Measurements from ENCODE around the gene CDC42EP2.

CDC42EP2 gene

DNA sequence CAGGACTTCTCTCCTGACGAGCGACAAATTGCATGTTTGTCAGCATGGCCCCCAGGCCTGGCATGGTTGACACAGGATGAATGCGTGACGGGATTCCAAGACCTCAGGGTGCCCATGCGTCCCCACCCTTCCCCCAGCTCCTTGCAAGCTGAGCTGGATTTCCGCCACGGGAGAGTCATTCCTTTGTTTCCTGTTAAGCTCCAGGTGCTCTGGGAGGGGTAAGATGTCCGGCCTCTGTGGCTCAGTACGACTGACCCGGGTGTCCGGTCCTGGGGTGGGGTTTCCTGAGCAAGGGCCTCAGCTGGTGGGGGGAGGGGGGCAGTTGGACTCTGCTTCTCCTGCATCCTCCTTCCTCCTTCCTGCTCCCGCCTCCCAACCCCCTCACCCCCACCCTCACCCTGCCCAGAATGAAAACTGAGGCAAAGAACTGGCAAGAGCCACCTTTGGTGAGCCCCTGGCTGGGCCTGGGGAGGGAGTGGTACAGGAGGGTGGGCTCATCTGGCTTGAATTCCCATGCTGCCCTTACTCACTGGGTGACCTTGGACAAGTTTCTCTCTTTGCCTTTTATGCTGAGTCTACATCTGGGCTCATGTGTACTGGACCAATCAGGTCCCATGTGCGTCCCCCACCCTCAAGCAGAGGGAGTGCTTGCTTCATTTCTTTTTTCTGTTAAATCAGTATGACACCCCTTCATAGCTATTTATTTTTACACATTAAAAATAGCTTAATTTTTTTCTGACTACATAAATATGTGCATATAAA lies 2.5 kb downstream of the CDC42EP2 start:
- TF ChIP-seq, protein P1, sequence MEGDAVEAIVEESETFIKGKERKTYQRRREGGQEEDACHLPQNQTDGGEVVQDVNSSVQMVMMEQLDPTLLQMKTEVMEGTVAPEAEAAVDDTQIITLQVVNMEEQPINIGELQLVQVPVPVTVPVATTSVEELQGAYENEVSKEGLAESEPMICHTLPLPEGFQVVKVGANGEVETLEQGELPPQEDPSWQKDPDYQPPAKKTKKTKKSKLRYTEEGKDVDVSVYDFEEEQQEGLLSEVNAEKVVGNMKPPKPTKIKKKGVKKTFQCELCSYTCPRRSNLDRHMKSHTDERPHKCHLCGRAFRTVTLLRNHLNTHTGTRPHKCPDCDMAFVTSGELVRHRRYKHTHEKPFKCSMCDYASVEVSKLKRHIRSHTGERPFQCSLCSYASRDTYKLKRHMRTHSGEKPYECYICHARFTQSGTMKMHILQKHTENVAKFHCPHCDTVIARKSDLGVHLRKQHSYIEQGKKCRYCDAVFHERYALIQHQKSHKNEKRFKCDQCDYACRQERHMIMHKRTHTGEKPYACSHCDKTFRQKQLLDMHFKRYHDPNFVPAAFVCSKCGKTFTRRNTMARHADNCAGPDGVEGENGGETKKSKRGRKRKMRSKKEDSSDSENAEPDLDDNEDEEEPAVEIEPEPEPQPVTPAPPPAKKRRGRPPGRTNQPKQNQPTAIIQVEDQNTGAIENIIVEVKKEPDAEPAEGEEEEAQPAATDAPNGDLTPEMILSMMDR (IDR thresholded peaks at IDR 0.05; ENCODE audit: low read depth, low read length) = no peak
- peak overlapping the region; percentile 93 for H3K4me3 ChIP-seq (ENCODE audit: low read depth, low read length)

DNA sequence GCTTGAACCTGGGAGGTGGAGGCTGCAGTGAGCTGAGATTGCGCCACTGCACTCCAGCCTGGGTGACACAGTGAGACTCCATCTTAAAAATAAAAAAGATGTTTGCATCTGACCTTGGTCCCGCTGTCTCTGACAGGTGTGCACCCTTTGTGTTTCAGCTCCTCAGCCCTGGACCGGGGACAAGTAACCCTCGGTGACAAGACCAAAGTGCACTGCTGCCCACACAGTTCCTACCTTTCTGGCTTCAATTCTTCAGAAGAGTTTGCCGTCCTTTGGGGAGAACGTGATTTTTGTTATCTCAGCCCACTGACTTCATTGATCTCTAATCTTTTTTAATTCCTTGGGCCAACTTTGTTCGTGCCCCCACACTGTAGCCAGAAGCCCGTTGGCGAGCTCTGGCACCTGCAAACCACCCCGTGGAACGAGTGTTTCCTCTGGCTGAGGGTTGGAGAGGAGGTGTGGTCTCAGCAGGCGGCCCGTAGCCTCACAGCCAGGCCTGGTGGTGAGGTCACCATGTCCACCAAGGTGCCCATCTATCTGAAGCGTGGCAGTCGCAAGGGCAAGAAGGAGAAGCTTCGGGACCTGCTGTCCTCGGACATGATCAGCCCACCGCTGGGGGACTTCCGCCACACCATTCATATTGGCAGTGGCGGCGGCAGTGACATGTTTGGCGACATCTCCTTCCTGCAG lies 5.9 kb downstream of the CDC42EP2 start:
- TF ChIP-seq, protein P1 (IDR thresholded peaks at IDR 0.05; ENCODE audit: low read depth, low read length) = no peak
- H3K4me3 ChIP-seq (ENCODE audit: low read depth, low read length) = no peak overlapping the region

DNA sequence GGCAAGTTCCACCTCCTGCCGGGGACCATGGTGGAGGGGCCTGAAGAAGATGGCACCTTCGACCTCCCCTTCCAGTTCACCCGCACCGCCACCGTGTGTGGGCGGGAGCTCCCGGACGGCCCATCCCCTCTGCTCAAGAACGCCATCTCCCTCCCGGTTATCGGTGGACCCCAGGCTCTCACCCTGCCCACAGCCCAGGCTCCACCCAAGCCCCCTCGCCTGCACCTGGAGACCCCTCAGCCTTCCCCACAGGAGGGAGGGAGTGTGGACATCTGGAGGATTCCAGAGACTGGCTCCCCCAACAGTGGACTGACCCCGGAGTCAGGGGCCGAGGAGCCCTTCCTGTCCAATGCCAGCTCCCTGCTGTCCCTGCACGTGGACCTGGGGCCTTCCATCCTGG lies 6.4 kb downstream of the CDC42EP2 start:
- no peak overlapping the region for H3K4me3 ChIP-seq (ENCODE audit: low read depth, low read length)
- TF ChIP-seq, protein P1 (IDR thresholded peaks at IDR 0.05; ENCODE audit: low read depth, low read length) = no peak

DNA sequence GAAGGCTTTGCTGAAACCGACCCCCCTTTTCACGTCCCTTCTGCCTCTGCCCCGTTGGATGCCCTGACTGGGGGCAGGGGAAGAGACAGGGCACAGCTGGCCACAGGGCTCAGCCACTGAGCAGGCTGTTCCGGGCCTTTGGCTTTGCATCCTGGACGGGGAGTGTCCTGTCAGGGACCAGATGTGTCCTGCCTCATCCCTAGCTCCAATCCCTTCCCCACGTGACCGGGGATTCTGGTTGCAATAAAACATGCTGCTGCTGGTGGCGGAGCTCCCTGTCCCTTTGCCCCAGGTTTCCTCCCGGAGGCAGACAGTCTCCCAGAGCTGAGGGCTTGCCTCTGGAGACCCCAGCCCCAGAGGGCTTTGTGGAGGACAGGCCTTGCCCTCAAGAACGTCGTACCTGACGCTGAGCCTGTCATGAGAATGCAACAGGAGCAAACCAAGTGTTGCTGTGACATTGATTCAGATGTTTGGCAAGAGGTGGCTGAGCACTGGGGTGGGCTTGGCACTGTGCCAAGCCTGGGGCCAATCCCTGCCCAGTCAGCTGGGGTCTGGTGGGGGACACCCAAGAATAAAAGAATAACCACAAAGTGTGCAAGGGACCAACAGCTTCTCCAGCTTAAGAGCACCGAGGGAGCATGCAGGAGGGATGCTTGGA lies 7.3 kb downstream of the CDC42EP2 start:
- no peak overlapping the region for H3K4me3 ChIP-seq (ENCODE audit: low read depth, low read length)
- TF ChIP-seq, protein P1 (IDR thresholded peaks at IDR 0.05; ENCODE audit: low read depth, low read length) = no peak

DNA sequence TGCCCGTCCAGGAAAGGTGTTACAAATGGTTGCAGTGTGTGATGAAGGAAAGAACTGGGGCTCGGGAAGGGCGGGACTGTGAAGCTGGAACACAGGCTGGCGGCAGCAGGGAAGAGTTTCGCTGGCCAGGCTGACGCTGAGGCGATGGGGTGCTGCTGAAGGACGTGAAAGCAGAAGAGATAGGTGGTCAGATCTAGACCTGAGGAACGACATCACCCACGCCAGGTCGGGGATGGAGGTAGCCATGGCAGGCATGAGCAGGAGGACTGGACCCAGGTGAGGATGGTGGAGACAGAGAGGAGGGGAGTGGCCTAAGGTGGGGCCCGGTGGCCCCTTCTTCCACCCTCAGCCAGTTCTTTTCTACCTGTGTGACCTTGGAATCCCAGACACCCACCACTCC lies 9.1 kb downstream of the CDC42EP2 start:
- no peak overlapping the region for H3K4me3 ChIP-seq (ENCODE audit: low read depth, low read length)
- TF ChIP-seq, protein P1 (IDR thresholded peaks at IDR 0.05; ENCODE audit: low read depth, low read length) = no peak

DNA sequence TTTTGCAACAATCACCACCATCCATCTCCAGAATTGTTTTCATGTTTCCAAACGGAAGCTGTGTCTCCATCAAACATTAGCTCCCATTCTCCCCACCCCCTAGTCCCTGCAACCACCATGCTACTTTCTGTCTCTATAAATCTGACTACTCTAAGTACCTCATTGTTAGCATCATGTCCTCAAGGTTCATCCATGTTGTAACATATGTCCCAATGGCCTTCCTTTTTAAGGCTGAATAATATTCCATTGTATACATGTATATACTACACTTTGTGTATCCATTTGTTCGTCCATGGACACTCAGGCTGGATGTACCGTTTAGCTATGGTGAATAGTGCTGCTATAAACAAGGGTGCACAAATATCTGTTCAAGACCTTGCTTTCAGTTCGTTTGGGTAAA lies 10.8 kb downstream of the CDC42EP2 start:
- TF ChIP-seq, protein P1 (IDR thresholded peaks at IDR 0.05; ENCODE audit: low read depth, low read length) = no peak
- no peak overlapping the region for H3K4me3 ChIP-seq (ENCODE audit: low read depth, low read length)

DNA sequence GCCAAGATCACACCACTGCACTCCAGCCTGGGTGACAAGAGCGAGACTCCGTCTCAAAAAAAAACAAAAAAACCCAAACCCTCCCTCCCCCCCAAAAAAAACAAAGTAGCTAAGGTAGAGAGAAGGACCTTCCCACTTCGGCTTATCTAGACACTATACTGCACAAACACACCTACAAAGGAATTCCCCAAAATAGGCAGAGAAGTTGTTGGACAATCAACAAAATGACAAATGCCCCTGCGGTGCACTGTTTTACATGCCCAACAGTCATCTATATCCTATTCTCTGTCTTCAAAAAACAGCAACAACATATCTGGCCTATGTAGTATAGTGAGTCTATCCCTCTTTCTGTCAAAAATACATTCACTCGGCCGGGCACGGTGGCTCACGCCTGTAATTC lies 12.4 kb downstream of the CDC42EP2 start:
- H3K4me3 ChIP-seq (ENCODE audit: low read depth, low read length) = no peak overlapping the region
- TF ChIP-seq, protein P1 (IDR thresholded peaks at IDR 0.05; ENCODE audit: low read depth, low read length) = no peak
